Heart left ventricle (tissue), 16 donors: ENCODE measurements around the gene TMF1. TPM values are rescaled to one million over a fixed set of nuclear protein-coding genes. Genes with fewer than 3 reads are reported as not detected.

Experiments used
- ATAC-seq, 4 donors: fragments of 200-7000 bp; cut with Tn5 transposase; one replicate each; pipeline ENCODE4 v1.9.1; 2020 to 2022; ENCODE audit warnings: moderate library complexity in 4 of 4, mild to moderate bottlenecking in 3 of 4, moderate number of reproducible peaks in 1 of 4
- DNase-seq, 5 donors: peaks; one replicate each; pipeline ENCODE4 v3.0.0-alpha.2; 2020
- H3K27ac ChIP-seq, 12 donors: fragments of 200-600 bp; sonication (generic) in 4 of 12; one replicate each; pipeline versions ENCODE4 v1.5.0 to v1.8.0; 2016 to 2022; ENCODE audit warnings: mild to moderate bottlenecking in 2 of 12
- H3K27me3 ChIP-seq, 9 donors: fragments of 200-600 bp; sonication (generic) in 2 of 9; one replicate each; pipeline versions ENCODE4 v1.5.1 to v1.8.0; 2016 to 2022; ENCODE audit warnings: mild to moderate bottlenecking in 3 of 9
- H3K36me3 ChIP-seq, 9 donors: fragments of 200-600 bp; sonication (generic) in 2 of 9; one replicate each; pipeline versions ENCODE4 v1.5.0 to v1.8.0; 2018 to 2022; ENCODE audit warnings: mild to moderate bottlenecking in 2 of 9
- H3K4me1 ChIP-seq, 12 donors: fragments of 200-600 bp; sonication (generic) in 4 of 12; one replicate each; pipeline versions ENCODE4 v1.5.0 to v1.8.0; 2016 to 2022; ENCODE audit warnings: mild to moderate bottlenecking in 3 of 12
- H3K4me3 ChIP-seq, 12 donors: fragments of 200-600 bp; sonication (generic) in 4 of 12; one replicate each; pipeline versions ENCODE4 v1.5.0 to v1.8.0; 2017 to 2022; ENCODE audit warnings: mild to moderate bottlenecking in 9 of 12, moderate library complexity in 4 of 12
- H3K9me3 ChIP-seq, 12 donors: fragments of 200-600 bp; sonication (generic) in 4 of 12; one replicate each; pipeline versions ENCODE4 v1.5.0 to v1.8.0; 2016 to 2022; ENCODE audit warnings: mild to moderate bottlenecking in 1 of 12
- CTCF ChIP-seq, 12 donors: fragments of 200-600 bp; sonication (generic) in 4 of 12; IDR thresholded peaks; one replicate each; pipeline versions ENCODE4 v1.5.0 to v1.8.0; 2018 to 2022; ENCODE audit warnings: antibody characterized with exemption in 12 of 12, mild to moderate bottlenecking in 5 of 12
- POLR2A ChIP-seq, 2 donors: fragments of 450-650 bp; IDR thresholded peaks; one replicate each; pipeline ENCODE4 v1.6.1; 2017; ENCODE audit warnings: antibody characterized with exemption in 2 of 2, mild to moderate bottlenecking in 2 of 2, moderate library complexity in 2 of 2
- WGBS, 4 donors: extraction: QIAGEN DNeasy Blood & Tissue Kit in 2 of 4; methylation state at CpG; one replicate each; pipeline versions ENCODE4 v1.1.5 to v1.1.7; 2013 to 2018; 5-methylcytosine and 5-hydroxymethylcytosine counted together
- intact Hi-C, 10 donors: fragments of 100-400 bp; cut with DNase I; formaldehyde crosslinking; loops; one replicate each; pipeline versions ENCODE4 v1.11.1 to v1.14.2; 2022
- polyA plus RNA-seq, 2 donors: library from polyadenylated mRNA; stranded (reverse); fragments of 200-250 nt; gene quantifications; one replicate each; pipeline ENCODE4 v1.2.3, GENCODE V29; 2013
- total RNA-seq, 9 donors: library from RNA; depleted of rRNA in 2 of 9; stranded (reverse); fragments of >200 nt in 2 of 9; fragmentation: NEBNext Ultra II Directional in 3 of 9; extraction: Animal tissue kit (Norgen Biotek cat#: 25700) in 3 of 9; gene quantifications; one replicate each; pipeline versions ENCODE4 v1.1.0 to v1.2.4, GENCODE V29; 2016 to 2023
- donor health status: ischemic (EF 13 %, LVEDD 7.1; RV severe dilation, severe dysfunction).
- donor health status: healthy with polysubstance abuse.
- donor health status: DM: no; HTN: yes; CAD: no.
- donor health status: DM: no; HTN: no; CAD: no.
- donor health status: ischemic (EF 25% LVEDD 6.9; RV normal size, moderate dysfunction).
- donor health status: ischemic (EF 25% LVEDD 5.7; RV mildly dilated, moderate dysfunction).
- donor health status: healthy.
- donor health status: DM: yes; HTN: yes; CAD: no.
- donor health status: ischemic (EF 35%, LVEDD 5.7; RV mildly dilated, moderate dysfunction).
- donor health status: nonischemic (EF 11% LVEDD 7.7; RV severe dilation, severe dysfunction).
- donor health status: DM: yes; HTN: yes; CAD: no.
- donor health status: PGD.
- donor health status: ischemic (EF 29% LVEDD 5.4; RV normal size, mild dysfunction).
- donor health status: nonischemic (EF 23%, LVEDD 6.1; RV moderate dilation, normal function).

TMF1 gene
- total and polyA plus RNA-seq, 11 donors: 4.0 to 23.4 (median 19.2) TPM

- Histone ChIP-seq H3K27ac (peak within 1 kb of the TSS; percentile 94 to 99 (median 98)), H3K27me3 (no peaks in the 10 kb centered on the region), H3K36me3 (peaks cover 0 to 39% (median 11%) of the 10 kb centered on the region in 9 donors), H3K9me3 (no peaks in the 10 kb centered on the region), H3K4me1 (peaks cover 0 to 47% (median 24%) of the 10 kb centered on the region in 12 donors), H3K4me3 (peak within 1 kb of the TSS; percentile 53 to 94 (median 86))
- peak; percentile 91 to 95 (median 94) for DNase-seq
- WGBS, 4 donors: 0% methylated on average over 36 to 96 of the region's 96 CpGs
- intact Hi-C loops: loop anchor here in 2 of 10 donors (5.0 kb wide), 2 partner anchors 39 to 69 kb away; partner anchors contain the start of genes ARL6IP5 (in 1 of the 2), TMF1 (in 1 of the 2) and UBA3 (in 1 of the 2)
- peak; percentile 71 to 92 (median 90) for ATAC-seq
- peak; percentile 39 to 84 (median 64) for TF ChIP-seq CTCF (IDR thresholded peaks at IDR 0.05)
- peak in 1 of 2 donors; percentile 52 for TF ChIP-seq POLR2A (IDR thresholded peaks at IDR 0.05)
These were observed 38.7 kb downstream of the TMF1 start, which contains the start of gene EOGT for GRCh38 chr3:69013253-69014021. Gene EOGT, minus strand, starts transcription at chr3:69013684. Its CDS starts 3,838 bp downstream, at chr3:69009846.

- H3K27me3 ChIP-seq: no peaks in the 10 kb centered on the region
- H3K9me3 ChIP-seq: no peaks in the 10 kb centered on the region
- peaks cover 0 to 43% (median 17%) of the 10 kb centered on the region in 9 donors for H3K36me3 ChIP-seq
- peak overlapping the region; percentile 94 to 99 (median 98) for H3K27ac ChIP-seq
- WGBS, 4 donors: 4 to 11% (median 7%) methylated on average over 17 to 36 of the region's 36 CpGs
- H3K4me3 ChIP-seq: peak overlapping the region; percentile 53 to 94 (median 86)
- H3K4me1 ChIP-seq: peaks cover 0 to 51% (median 24%) of the 10 kb centered on the region in 12 donors
- peak in 3 of 4 donors; percentile 50 to 67 (median 66) for ATAC-seq
- intact Hi-C loops: loop anchor here in 2 of 10 donors (5.0 kb wide), 2 partner anchors 39 to 69 kb away; partner anchors contain the start of genes ARL6IP5 (in 1 of the 2), TMF1 (in 1 of the 2) and UBA3 (in 1 of the 2)
- TF ChIP-seq CTCF (IDR thresholded peaks at IDR 0.05) (no peak), POLR2A (IDR thresholded peaks at IDR 0.05) (no peak)
- DNase-seq: peak; percentile 57 to 71 (median 68)
These were observed 39.3 kb downstream of the TMF1 start for GRCh38 chr3:69012800-69013252.

- 61 to 70% (median 67%) methylated on average over 22 of the region's 22 CpGs for WGBS, 4 donors
- DNase-seq (peak in 4 of 5 donors; percentile 26 to 60 (median 46)), ATAC-seq (peak; percentile 6 to 15 (median 12))
- H3K9me3 ChIP-seq: no peaks in the 10 kb centered on the region
- no peaks in the 10 kb centered on the region for H3K27me3 ChIP-seq
- peak overlapping the region; percentile 94 to 99 (median 98) for H3K27ac ChIP-seq
- peaks cover 0 to 51% (median 24%) of the 10 kb centered on the region in 12 donors for H3K4me1 ChIP-seq
- intact Hi-C loops: loop anchor here in 2 of 10 donors (5.0 kb wide), 2 partner anchors 40 to 70 kb away; partner anchors contain the start of genes ARL6IP5 (in 1 of the 2), TMF1 (in 1 of the 2) and UBA3 (in 1 of the 2)
- TF ChIP-seq CTCF (IDR thresholded peaks at IDR 0.05): no peak
- no peak for TF ChIP-seq POLR2A (IDR thresholded peaks at IDR 0.05)
- peak overlapping the region; percentile 53 to 94 (median 86) for H3K4me3 ChIP-seq
- peaks cover 0 to 47% (median 23%) of the 10 kb centered on the region in 9 donors for H3K36me3 ChIP-seq
These were observed 39.9 kb downstream of the TMF1 start for GRCh38 chr3:69012100-69012799.
